ENCODE results near the gene PTPRF.

The PTPRF gene

GRCh38 chr1:43505077-43505780 lies 25.5 kb upstream of the PTPRF start:
- Histone ChIP-seq H3K9ac (ENCODE audit: low read depth, low read length) (no peak overlapping the region), H3K4me1 (ENCODE audit: control insufficient read depth, insufficient read depth, low read length) (no peaks in the 10 kb centered on the region), H3K4me3 (ENCODE audit: low read depth, low read length) (no peak overlapping the region), H3K27me3 (ENCODE audit: control insufficient read depth, insufficient read depth, low read length) (no peaks in the 10 kb centered on the region), H3K36me3 (ENCODE audit: control insufficient read depth, insufficient read depth, low read length) (no peaks in the 10 kb centered on the region), H3K9me3 (ENCODE audit: control insufficient read depth, insufficient read depth, low read length) (no peaks in the 10 kb centered on the region)

GRCh38 chr1:43506233-43506632 lies 24.4 kb upstream of the PTPRF start:
- Histone ChIP-seq H3K27me3 (ENCODE audit: control insufficient read depth, insufficient read depth, low read length) (no peaks in the 10 kb centered on the region), H3K9me3 (ENCODE audit: control insufficient read depth, insufficient read depth, low read length) (no peaks in the 10 kb centered on the region), H3K4me1 (ENCODE audit: control insufficient read depth, insufficient read depth, low read length) (no peaks in the 10 kb centered on the region), H3K9ac (ENCODE audit: low read depth, low read length) (no peak overlapping the region), H3K4me3 (ENCODE audit: low read depth, low read length) (no peak overlapping the region), H3K36me3 (ENCODE audit: control insufficient read depth, insufficient read depth, low read length) (no peaks in the 10 kb centered on the region)

- Histone ChIP-seq H3K4me1 (ENCODE audit: control insufficient read depth, insufficient read depth, low read length) (no peaks in the 10 kb centered on the region), H3K4me3 (ENCODE audit: low read depth, low read length) (no peak overlapping the region), H3K36me3 (ENCODE audit: control insufficient read depth, insufficient read depth, low read length) (no peaks in the 10 kb centered on the region), H3K9ac (ENCODE audit: low read depth, low read length) (no peak overlapping the region), H3K9me3 (ENCODE audit: control insufficient read depth, insufficient read depth, low read length) (no peaks in the 10 kb centered on the region), H3K27me3 (ENCODE audit: control insufficient read depth, insufficient read depth, low read length) (no peaks in the 10 kb centered on the region)
Observed at GRCh38 chr1:43507296-43508295, 23.1 kb upstream of the PTPRF start.

- Histone ChIP-seq H3K9ac (ENCODE audit: low read depth, low read length) (no peak overlapping the region), H3K4me3 (ENCODE audit: low read depth, low read length) (no peak overlapping the region)
Observed at GRCh38 chr1:43509007-43509739, 21.5 kb upstream of the PTPRF start.

GRCh38 chr1:43509740-43510375 lies 20.8 kb upstream of the PTPRF start:
- no peaks in the 10 kb centered on the region for H3K27me3 ChIP-seq (ENCODE audit: control insufficient read depth, insufficient read depth, low read length)
- no peaks in the 10 kb centered on the region for H3K9me3 ChIP-seq (ENCODE audit: control insufficient read depth, insufficient read depth, low read length)
- H3K4me3 ChIP-seq (ENCODE audit: low read depth, low read length), result no peak overlapping the region
- H3K36me3 ChIP-seq (ENCODE audit: control insufficient read depth, insufficient read depth, low read length), result no peaks in the 10 kb centered on the region
- no peaks in the 10 kb centered on the region for H3K4me1 ChIP-seq (ENCODE audit: control insufficient read depth, insufficient read depth, low read length)
- H3K9ac ChIP-seq (ENCODE audit: low read depth, low read length), result no peak overlapping the region

More at GRCh38 chr1:43509007-43509739, 21.5 kb upstream of the PTPRF start:
- Histone ChIP-seq H3K4me1 (ENCODE audit: control insufficient read depth, insufficient read depth, low read length) (no peaks in the 10 kb centered on the region), H3K9me3 (ENCODE audit: control insufficient read depth, insufficient read depth, low read length) (no peaks in the 10 kb centered on the region), H3K36me3 (ENCODE audit: control insufficient read depth, insufficient read depth, low read length) (no peaks in the 10 kb centered on the region), H3K27me3 (ENCODE audit: control insufficient read depth, insufficient read depth, low read length) (no peaks in the 10 kb centered on the region)

- Histone ChIP-seq H3K27me3 (ENCODE audit: control insufficient read depth, insufficient read depth, low read length) (no peaks in the 10 kb centered on the region), H3K4me3 (ENCODE audit: low read depth, low read length) (no peak overlapping the region), H3K9ac (ENCODE audit: low read depth, low read length) (no peak overlapping the region), H3K4me1 (ENCODE audit: control insufficient read depth, insufficient read depth, low read length) (no peaks in the 10 kb centered on the region), H3K36me3 (ENCODE audit: control insufficient read depth, insufficient read depth, low read length) (no peaks in the 10 kb centered on the region), H3K9me3 (ENCODE audit: control insufficient read depth, insufficient read depth, low read length) (no peaks in the 10 kb centered on the region)
Observed at GRCh38 chr1:43510621-43511020, 20.1 kb upstream of the PTPRF start.

GRCh38 chr1:43511394-43511793 lies 19.3 kb upstream of the PTPRF start:
- H3K36me3 ChIP-seq (ENCODE audit: control insufficient read depth, insufficient read depth, low read length), result no peaks in the 10 kb centered on the region
- H3K9me3 ChIP-seq (ENCODE audit: control insufficient read depth, insufficient read depth, low read length), result no peaks in the 10 kb centered on the region
- no peaks in the 10 kb centered on the region for H3K27me3 ChIP-seq (ENCODE audit: control insufficient read depth, insufficient read depth, low read length)
- H3K4me3 ChIP-seq (ENCODE audit: low read depth, low read length), result no peak overlapping the region
- no peak overlapping the region for H3K9ac ChIP-seq (ENCODE audit: low read depth, low read length)
- H3K4me1 ChIP-seq (ENCODE audit: control insufficient read depth, insufficient read depth, low read length), result no peaks in the 10 kb centered on the region

GRCh38 chr1:43512133-43512532 lies 18.6 kb upstream of the PTPRF start:
- no peaks in the 10 kb centered on the region for H3K4me1 ChIP-seq (ENCODE audit: control insufficient read depth, insufficient read depth, low read length)
- no peaks in the 10 kb centered on the region for H3K27me3 ChIP-seq (ENCODE audit: control insufficient read depth, insufficient read depth, low read length)
- H3K9me3 ChIP-seq (ENCODE audit: control insufficient read depth, insufficient read depth, low read length), result no peaks in the 10 kb centered on the region
- no peak overlapping the region for H3K9ac ChIP-seq (ENCODE audit: low read depth, low read length)
- H3K4me3 ChIP-seq (ENCODE audit: low read depth, low read length), result no peak overlapping the region
- H3K36me3 ChIP-seq (ENCODE audit: control insufficient read depth, insufficient read depth, low read length), result no peaks in the 10 kb centered on the region

GRCh38 chr1:43512681-43513080 lies 18.0 kb upstream of the PTPRF start:
- H3K9ac ChIP-seq (ENCODE audit: low read depth, low read length), result no peak overlapping the region
- no peaks in the 10 kb centered on the region for H3K4me1 ChIP-seq (ENCODE audit: control insufficient read depth, insufficient read depth, low read length)
- no peaks in the 10 kb centered on the region for H3K36me3 ChIP-seq (ENCODE audit: control insufficient read depth, insufficient read depth, low read length)
- H3K4me3 ChIP-seq (ENCODE audit: low read depth, low read length), result no peak overlapping the region
- no peaks in the 10 kb centered on the region for H3K9me3 ChIP-seq (ENCODE audit: control insufficient read depth, insufficient read depth, low read length)
- no peaks in the 10 kb centered on the region for H3K27me3 ChIP-seq (ENCODE audit: control insufficient read depth, insufficient read depth, low read length)

GRCh38 chr1:43513471-43514173 lies 17.1 kb upstream of the PTPRF start:
- Histone ChIP-seq H3K4me3 (ENCODE audit: low read depth, low read length) (no peak overlapping the region), H3K9me3 (ENCODE audit: control insufficient read depth, insufficient read depth, low read length) (no peaks in the 10 kb centered on the region), H3K36me3 (ENCODE audit: control insufficient read depth, insufficient read depth, low read length) (no peaks in the 10 kb centered on the region), H3K9ac (ENCODE audit: low read depth, low read length) (no peak overlapping the region), H3K4me1 (ENCODE audit: control insufficient read depth, insufficient read depth, low read length) (no peaks in the 10 kb centered on the region), H3K27me3 (ENCODE audit: control insufficient read depth, insufficient read depth, low read length) (no peaks in the 10 kb centered on the region)

All from iPS-15b (cell line).